HEK293 (cell line): ENCODE results near the gene USP21.

ENCODE experiments used
- CTCF ChIP-seq: fragments of 450-650 bp; formaldehyde crosslinking; IDR thresholded peaks from 2 replicates; pipeline ENCODE4 v1.5.1; 2016; ENCODE audit warnings: missing biosample characterization, missing genetic modification characterization
- ZNF155 ChIP-seq: fragments of 450-650 bp; formaldehyde crosslinking; IDR thresholded peaks from 2 replicates; pipeline ENCODE4 v1.5.1; 2016; ENCODE audit warnings: missing biosample characterization, missing genetic modification characterization
- ZNF280D ChIP-seq: fragments of 450-650 bp; formaldehyde crosslinking; IDR thresholded peaks from 2 replicates; pipeline ENCODE4 v1.5.1; 2016; ENCODE audit warnings: missing biosample characterization, missing genetic modification characterization
- ZNF645 ChIP-seq: fragments of 450-650 bp; formaldehyde crosslinking; IDR thresholded peaks from 2 replicates; pipeline ENCODE4; 2016; ENCODE audit warnings: missing biosample characterization, missing genetic modification characterization
- ZNF707 ChIP-seq: fragments of 450-650 bp; formaldehyde crosslinking; IDR thresholded peaks from 2 replicates; pipeline ENCODE4 v1.5.1; 2016; ENCODE audit warnings: missing biosample characterization, missing genetic modification characterization
- ZSCAN5A ChIP-seq: fragments of 450-650 bp; formaldehyde crosslinking; IDR thresholded peaks from 2 replicates; pipeline ENCODE4 v1.5.1; 2016; ENCODE audit warnings: missing biosample characterization, missing genetic modification characterization

- TF ChIP-seq CTCF (no peak), ZNF155 (tag by site-specific recombination) (no peak), ZSCAN5A (tag by site-specific recombination) (no peak), ZNF645 (no peak), ZNF707 (tag by site-specific recombination) (no peak), ZNF280D (tag by site-specific recombination) (no peak)
These were observed 7.6 kb downstream of the USP21 start for GRCh38 chr1:161166669-161167548.
